NCI-H1105 (cell line): ENCODE results near the gene PPFIA2.

Experiments
- DNase-seq: peaks from one replicate; lab custom pipeline; 2025; lab: John Stamatoyannopoulos, UW

The PPFIA2 gene

GRCh38 chr12:81759190-81760051 is at the start of gene PPFIA2:
PPFIA2 (minus strand) TSS chr12:81759350.
- peak; percentile 61 for DNase-seq

GRCh38 chr12:81800298-81801148 is 41.4 kb upstream of the PPFIA2 start:
- DNase-seq, result no peak

GRCh38 chr12:81798294-81798693 is 39.1 kb upstream of the PPFIA2 start:
- no peak for DNase-seq

GRCh38 chr12:81797100-81797499 is 38.0 kb upstream of the PPFIA2 start:
- DNase-seq, result peak; percentile 15

GRCh38 chr12:81792666-81793065 is 33.5 kb upstream of the PPFIA2 start:
- no peak for DNase-seq

GRCh38 chr12:81779216-81779615 is 20.1 kb upstream of the PPFIA2 start:
- no peak for DNase-seq

- DNase-seq, result no peak
Observed at GRCh38 chr12:81778719-81779118, 19.6 kb upstream of the PPFIA2 start.

GRCh38 chr12:81758421-81759189 is 545 bp downstream of the PPFIA2 start:
- peak; percentile 57 for DNase-seq

- DNase-seq, result no peak
Observed at GRCh38 chr12:81757731-81758365, 1.3 kb downstream of the PPFIA2 start.

GRCh38 chr12:81729781-81730180 is 29.4 kb downstream of the PPFIA2 start:
- no peak for DNase-seq

- no peak for DNase-seq
Observed at GRCh38 chr12:81727391-81727790, 31.8 kb downstream of the PPFIA2 start.

GRCh38 chr12:81726634-81727033 is 32.5 kb downstream of the PPFIA2 start:
- no peak for DNase-seq

GRCh38 chr12:81723361-81723760 is 35.8 kb downstream of the PPFIA2 start:
- no peak for DNase-seq

GRCh38 chr12:81722004-81722403 is 37.1 kb downstream of the PPFIA2 start:
- no peak for DNase-seq

- no peak for DNase-seq
Observed at GRCh38 chr12:81718616-81719015, 40.5 kb downstream of the PPFIA2 start.

GRCh38 chr12:81712536-81712935 is 46.6 kb downstream of the PPFIA2 start:
- no peak for DNase-seq

- no peak for DNase-seq
Observed at GRCh38 chr12:81705586-81705985, 53.6 kb downstream of the PPFIA2 start.

- no peak for DNase-seq
Observed at GRCh38 chr12:81699551-81699950, 59.6 kb downstream of the PPFIA2 start.

GRCh38 chr12:81692008-81692407 is 67.1 kb downstream of the PPFIA2 start:
- DNase-seq, result no peak

GRCh38 chr12:81683881-81684280 is 75.3 kb downstream of the PPFIA2 start:
- DNase-seq, result peak; percentile 16

- no peak for DNase-seq
Observed at GRCh38 chr12:81679614-81680013, 79.5 kb downstream of the PPFIA2 start.

GRCh38 chr12:81670759-81671158 is 88.4 kb downstream of the PPFIA2 start:
- DNase-seq, result no peak
